GM23248 (cell line): ENCODE results near the gene DPY19L3.
"Not testable (repeated sequence)": the region's sequence is repeated elsewhere in the genome, so short reads cannot be mapped to it uniquely, and the experiment has no call there.

Experiments
- EZH2 ChIP-seq: fragments of 200-600 bp; sonication (generic); IDR thresholded peaks from 2 replicates; pipeline ENCODE4 v1.6.1; 2018; ENCODE audit warnings: antibody characterized with exemption, mild to moderate bottlenecking; ENCODE audit not compliant: insufficient read depth, poor library complexity, severe bottlenecking
- EZH2phosphoT487 ChIP-seq: fragments of 200-600 bp; sonication (generic); IDR thresholded peaks from 2 replicates; pipeline ENCODE4 v1.6.1; 2018; ENCODE audit warnings: antibody characterized with exemption, moderate library complexity, mild to moderate bottlenecking, low read depth; ENCODE audit not compliant: insufficient read depth

GRCh38 chr19:32374362-32374761, 31.2 kb upstream of the DPY19L3 start:
- not testable (repeated sequence) for TF ChIP-seq EZH2phosphoT487, EZH2
